HUES64 (cell line): Measurements from ENCODE around the gene CDC37L1.
"Not testable (repeated sequence)": the region's sequence is repeated elsewhere in the genome, so short reads cannot be mapped to it uniquely, and the experiment has no call there.

ENCODE experiments used
- H3K27ac ChIP-seq: 2 replicates; pipeline ENCODE4 v1.7.0; 2013; ENCODE audit warnings: low read depth, low read length, inconsistent platforms
- H3K27me3 ChIP-seq: 2 replicates; pipeline ENCODE4 v1.6.1; 2013; ENCODE audit warnings: mild to moderate bottlenecking, low read length; ENCODE audit not compliant: insufficient read depth
- H3K36me3 ChIP-seq: 2 replicates; pipeline ENCODE4 v1.6.1; 2013; ENCODE audit warnings: mild to moderate bottlenecking, low read length; ENCODE audit not compliant: insufficient read depth
- H3K4me1 ChIP-seq: 2 replicates; pipeline ENCODE4 v1.6.1; 2013; ENCODE audit warnings: mild to moderate bottlenecking, low read length, moderate library complexity; ENCODE audit not compliant: insufficient read depth
- H3K4me3 ChIP-seq: 2 replicates; pipeline ENCODE4 v1.5.1; 2013; ENCODE audit warnings: mild to moderate bottlenecking, low read length, moderate library complexity
- H3K9ac ChIP-seq: 2 replicates; pipeline ENCODE4 v1.6.1; 2013; ENCODE audit warnings: mild to moderate bottlenecking, low read depth, low read length
- H3K9me3 ChIP-seq: 2 replicates; pipeline ENCODE4 v1.6.1; 2013; ENCODE audit warnings: low read depth, low read length; ENCODE audit not compliant: insufficient read depth
- WGBS: fragments of 150-250, 120-280 bp; methylation state at CpG from one replicate; pipeline ENCODE4 v1.1.7; 2013; ENCODE audit warnings: missing lambda C conversion rate; 5-methylcytosine and 5-hydroxymethylcytosine counted together

The CDC37L1 gene

DNA sequence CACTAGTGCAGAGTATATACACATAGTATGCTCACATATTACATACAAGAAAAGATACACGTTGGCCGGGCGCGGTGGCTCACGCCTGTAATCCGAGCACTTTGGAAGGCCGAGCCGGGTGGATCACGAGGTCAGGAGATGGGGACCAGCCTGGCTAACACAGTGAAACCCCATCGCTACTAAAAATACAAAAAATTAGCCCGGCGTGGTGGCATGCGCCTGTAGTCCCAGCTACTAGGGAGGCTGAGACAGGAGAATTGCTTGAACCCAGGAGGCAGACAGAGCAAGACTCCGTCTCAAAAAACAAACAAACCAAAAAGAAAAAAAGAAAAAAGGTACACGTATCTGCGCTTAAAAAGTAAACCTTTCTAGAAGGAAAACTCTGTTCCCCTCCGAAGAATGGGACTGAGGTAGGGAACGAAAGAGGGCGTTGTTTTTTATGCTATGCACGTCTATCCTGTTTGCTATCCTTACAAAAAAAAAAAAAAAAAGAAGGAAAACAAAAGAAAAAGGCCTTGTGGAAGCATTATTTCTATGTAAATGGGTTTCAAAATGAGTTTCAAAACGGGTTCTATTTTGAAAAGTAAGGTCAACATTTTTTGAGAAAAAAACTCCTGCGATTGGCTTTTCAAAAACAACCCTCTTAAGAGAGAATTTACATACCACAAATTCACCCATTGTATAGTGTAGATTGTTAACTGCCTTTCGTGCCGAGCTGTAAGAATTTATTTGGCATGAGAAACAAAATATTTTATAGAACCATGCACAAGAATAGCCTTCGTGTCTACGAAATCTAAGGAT is 60.4 kb downstream of the CDC37L1 start:
- WGBS = 28% methylated on average over 21 of the region's 26 CpGs

GRCh38 chr9:4740388-4740637 is 60.9 kb downstream of the CDC37L1 start:
- Histone ChIP-seq H3K36me3 (no peaks in the 10 kb centered on the region), H3K9me3 (no peaks in the 10 kb centered on the region), H3K4me3 (peak overlapping the region; percentile 76), H3K4me1 (peaks cover 12% of the 10 kb centered on the region), H3K27me3 (no peaks in the 10 kb centered on the region), H3K9ac (peak overlapping the region; percentile 70), H3K27ac (no peak overlapping the region; the same call in 1 of the 2 replicates)
- WGBS = under 1% methylated on average over 4 of the region's 4 CpGs

More for the DNA sequence above, 60.4 kb downstream of the CDC37L1 start:
- no peaks in the 10 kb centered on the region for H3K9me3 ChIP-seq
- H3K27ac ChIP-seq = no peak overlapping the region
- peak overlapping the region; percentile 76 for H3K4me3 ChIP-seq
- H3K4me1 ChIP-seq = peaks cover 12% of the 10 kb centered on the region
- peak overlapping the region; percentile 70 for H3K9ac ChIP-seq
- H3K36me3 ChIP-seq = no peaks in the 10 kb centered on the region
- H3K27me3 ChIP-seq = no peaks in the 10 kb centered on the region

- peak within 1 kb of the TSS; percentile 85; the same call in 1 of the 2 replicates for H3K27ac ChIP-seq
- peak within 1 kb of the TSS; percentile 78 for H3K9ac ChIP-seq
- under 1% methylated on average over 84 of the region's 84 CpGs for WGBS
- H3K27me3 ChIP-seq = no peaks in the 10 kb centered on the region
- peaks cover 12% of the 10 kb centered on the region for H3K4me1 ChIP-seq
- H3K36me3 ChIP-seq = no peaks in the 10 kb centered on the region
- H3K9me3 ChIP-seq = no peaks in the 10 kb centered on the region
- H3K4me3 ChIP-seq = peak within 1 kb of the TSS; percentile 76
Observed at GRCh38 chr9:4740638-4741364, 61.4 kb downstream of the CDC37L1 start, which contains the start of gene AK3. AK3 (minus strand) TSS chr9:4741202; CDS start chr9:4741087, 115 bp downstream.

- no peaks in the 10 kb centered on the region for H3K36me3 ChIP-seq
- 2% methylated on average over 54 of the region's 54 CpGs for WGBS
- peak overlapping the region; percentile 85; the same call in 1 of the 2 replicates for H3K27ac ChIP-seq
- no peaks in the 10 kb centered on the region for H3K27me3 ChIP-seq
- peaks cover 12% of the 10 kb centered on the region for H3K4me1 ChIP-seq
- peak overlapping the region; percentile 78 for H3K9ac ChIP-seq
- H3K4me3 ChIP-seq = peak overlapping the region; percentile 76
- no peaks in the 10 kb centered on the region for H3K9me3 ChIP-seq
Observed at GRCh38 chr9:4741365-4742089, 62.2 kb downstream of the CDC37L1 start.

DNA sequence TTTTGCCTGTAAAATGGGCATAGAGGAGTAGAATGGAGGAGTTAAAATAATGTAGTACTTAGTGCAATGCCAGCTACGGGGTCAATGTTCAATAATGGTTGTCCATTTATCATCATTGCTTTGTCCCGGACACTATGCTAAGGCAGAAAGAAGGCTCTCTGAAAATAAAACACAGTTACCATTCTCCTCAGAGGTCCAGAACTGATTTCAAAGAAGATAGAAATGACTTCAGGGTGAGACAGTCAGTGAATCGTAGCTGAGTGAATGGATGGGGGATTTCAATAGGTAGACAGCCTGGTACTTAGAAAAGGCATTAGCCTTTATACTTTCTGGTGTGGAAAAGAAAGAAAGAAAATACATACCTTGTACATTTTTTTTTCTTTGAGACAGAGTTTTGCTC is 62.9 kb downstream of the CDC37L1 start:
- H3K27me3 ChIP-seq = no peaks in the 10 kb centered on the region
- WGBS = 60% methylated on average over 3 of the region's 3 CpGs
- no peak overlapping the region for H3K9ac ChIP-seq
- H3K36me3 ChIP-seq = no peaks in the 10 kb centered on the region
- H3K27ac ChIP-seq = no peak overlapping the region
- H3K4me1 ChIP-seq = peaks cover 12% of the 10 kb centered on the region
- no peaks in the 10 kb centered on the region for H3K9me3 ChIP-seq
- peak overlapping the region; percentile 76 for H3K4me3 ChIP-seq

- Histone ChIP-seq H3K9me3 (no peaks in the 10 kb centered on the region), H3K4me1 (peaks cover 12% of the 10 kb centered on the region), H3K27ac (no peak overlapping the region; the same call in 1 of the 2 replicates), H3K27me3 (no peaks in the 10 kb centered on the region), H3K36me3 (no peaks in the 10 kb centered on the region), H3K4me3 (no peak overlapping the region), H3K9ac (no peak overlapping the region)
- 64% methylated on average over 5 of the region's 5 CpGs for WGBS
Observed at GRCh38 chr9:4743131-4743875, 63.9 kb downstream of the CDC37L1 start.

DNA sequence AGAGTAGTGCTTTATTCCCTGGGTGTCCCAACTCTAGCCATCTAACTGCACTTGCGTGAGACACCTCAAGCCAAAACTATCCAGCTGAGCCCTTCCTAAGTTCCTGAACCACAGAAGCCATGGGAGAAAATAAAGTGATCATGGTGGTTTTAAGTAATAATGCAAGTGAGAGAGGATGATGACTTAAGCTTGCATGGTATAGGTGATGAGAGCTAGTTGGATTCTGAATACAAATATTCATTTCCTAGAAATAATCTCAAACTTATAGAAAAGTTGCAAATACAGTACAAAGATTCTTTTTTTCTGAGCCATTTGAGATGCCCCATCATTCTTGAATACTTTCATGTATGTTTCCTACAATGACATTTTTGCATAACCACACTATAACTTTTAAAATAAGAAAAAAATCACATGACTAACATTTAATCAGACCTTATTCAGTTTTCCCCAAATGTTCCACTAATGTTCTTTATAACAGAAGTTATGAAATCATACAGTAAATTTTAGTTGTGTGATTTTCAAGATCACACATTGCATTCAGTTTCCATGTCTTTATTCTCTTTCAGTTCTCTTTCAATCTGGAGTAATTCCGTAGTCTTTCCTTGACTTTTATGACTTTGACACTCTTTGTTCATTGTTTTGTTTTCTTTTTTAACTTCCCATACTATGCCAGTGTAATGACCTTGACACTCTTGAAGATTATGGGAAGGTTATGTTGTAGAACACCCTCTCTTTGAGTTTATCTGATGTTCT is 67.1 kb downstream of the CDC37L1 start:
- Histone ChIP-seq H3K9me3 (no peaks in the 10 kb centered on the region), H3K4me3 (no peak overlapping the region)
- 100% methylated on average over 2 of the region's 2 CpGs for WGBS

DNA sequence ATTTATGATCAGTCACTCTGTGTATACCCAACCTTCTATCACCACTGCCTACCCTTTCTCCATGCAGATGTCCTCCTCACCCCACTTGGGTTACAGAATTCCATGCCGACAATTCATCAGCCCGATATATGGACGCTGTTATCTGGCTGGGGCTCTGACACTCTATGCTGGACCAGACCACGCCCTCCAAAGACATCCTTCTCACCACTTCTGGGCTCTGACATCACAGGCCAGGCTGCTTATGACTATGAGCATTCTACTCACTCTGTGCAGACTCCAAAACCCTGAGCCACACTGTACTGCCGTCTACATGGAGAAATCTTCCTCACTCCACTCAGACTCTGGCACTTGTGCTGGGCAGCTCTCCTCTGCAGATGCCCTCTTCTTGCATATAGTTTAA is 69.2 kb downstream of the CDC37L1 start:
- no peak overlapping the region for H3K27ac ChIP-seq
- H3K9ac ChIP-seq = no peak overlapping the region
- H3K4me1 ChIP-seq = peaks cover 1% of the 10 kb centered on the region; the same call in 1 of the 2 replicates
- 97% methylated on average over 5 of the region's 5 CpGs for WGBS
- H3K9me3 ChIP-seq = no peaks in the 10 kb centered on the region
- no peaks in the 10 kb centered on the region for H3K27me3 ChIP-seq
- no peaks in the 10 kb centered on the region for H3K36me3 ChIP-seq
- H3K4me3 ChIP-seq = no peak overlapping the region

More for the DNA sequence above, 67.1 kb downstream of the CDC37L1 start:
- Histone ChIP-seq H3K27ac (no peak overlapping the region), H3K27me3 (no peaks in the 10 kb centered on the region), H3K9ac (no peak overlapping the region), H3K4me1 (peaks cover 12% of the 10 kb centered on the region), H3K36me3 (no peaks in the 10 kb centered on the region)

- 52% methylated on average over 7 of the region's 8 CpGs for WGBS
- H3K4me3 ChIP-seq = no peak overlapping the region
- H3K9me3 ChIP-seq = no peaks in the 10 kb centered on the region
- no peaks in the 10 kb centered on the region for H3K4me1 ChIP-seq
- H3K36me3 ChIP-seq = no peaks in the 10 kb centered on the region
- H3K27me3 ChIP-seq = no peaks in the 10 kb centered on the region
- H3K27ac ChIP-seq = no peak overlapping the region
- no peak overlapping the region for H3K9ac ChIP-seq
Observed at GRCh38 chr9:4750023-4750673, 70.8 kb downstream of the CDC37L1 start.

- H3K4me3 ChIP-seq, H3K9ac ChIP-seq, H3K4me1 ChIP-seq, H3K36me3 ChIP-seq, H3K27ac ChIP-seq, H3K9me3 ChIP-seq, H3K27me3 ChIP-seq: not testable (repeated sequence)
Observed at GRCh38 chr9:4754530-4754929, 75.2 kb downstream of the CDC37L1 start.
